ENCODE results near the gene GNAS.
A peak's percentile ranks its signal among the peaks of the same experiment; 100 is the strongest.

The GNAS gene

DNA sequence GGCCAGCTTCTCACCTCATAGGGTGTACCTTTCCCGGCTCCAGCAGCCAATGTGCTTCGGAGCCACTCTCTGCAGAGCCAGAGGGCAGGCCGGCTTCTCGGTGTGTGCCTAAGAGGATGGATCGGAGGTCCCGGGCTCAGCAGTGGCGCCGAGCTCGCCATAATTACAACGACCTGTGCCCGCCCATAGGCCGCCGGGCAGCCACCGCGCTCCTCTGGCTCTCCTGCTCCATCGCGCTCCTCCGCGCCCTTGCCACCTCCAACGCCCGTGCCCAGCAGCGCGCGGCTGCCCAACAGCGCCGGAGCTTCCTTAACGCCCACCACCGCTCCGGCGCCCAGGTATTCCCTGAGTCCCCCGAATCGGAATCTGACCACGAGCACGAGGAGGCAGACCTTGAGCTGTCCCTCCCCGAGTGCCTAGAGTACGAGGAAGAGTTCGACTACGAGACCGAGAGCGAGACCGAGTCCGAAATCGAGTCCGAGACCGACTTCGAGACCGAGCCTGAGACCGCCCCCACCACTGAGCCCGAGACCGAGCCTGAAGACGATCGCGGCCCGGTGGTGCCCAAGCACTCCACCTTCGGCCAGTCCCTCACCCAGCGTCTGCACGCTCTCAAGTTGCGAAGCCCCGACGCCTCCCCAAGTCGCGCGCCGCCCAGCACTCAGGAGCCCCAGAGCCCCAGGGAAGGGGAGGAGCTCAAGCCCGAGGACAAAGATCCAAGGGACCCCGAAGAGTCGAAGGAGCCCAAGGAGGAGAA lies 12.3 kb upstream of the GNAS start:
- Mint-ChIP-seq H3K4me1 (peaks cover 17% of the 10 kb centered on the region), H3K27me3 (peaks cover 63% of the 10 kb centered on the region), H3K36me3 (no peaks in the 10 kb centered on the region), H3K4me3 (no peak overlapping the region), H3K27ac (no peak overlapping the region), H3K9me3 (no peaks in the 10 kb centered on the region)
- no peak for ATAC-seq

DNA sequence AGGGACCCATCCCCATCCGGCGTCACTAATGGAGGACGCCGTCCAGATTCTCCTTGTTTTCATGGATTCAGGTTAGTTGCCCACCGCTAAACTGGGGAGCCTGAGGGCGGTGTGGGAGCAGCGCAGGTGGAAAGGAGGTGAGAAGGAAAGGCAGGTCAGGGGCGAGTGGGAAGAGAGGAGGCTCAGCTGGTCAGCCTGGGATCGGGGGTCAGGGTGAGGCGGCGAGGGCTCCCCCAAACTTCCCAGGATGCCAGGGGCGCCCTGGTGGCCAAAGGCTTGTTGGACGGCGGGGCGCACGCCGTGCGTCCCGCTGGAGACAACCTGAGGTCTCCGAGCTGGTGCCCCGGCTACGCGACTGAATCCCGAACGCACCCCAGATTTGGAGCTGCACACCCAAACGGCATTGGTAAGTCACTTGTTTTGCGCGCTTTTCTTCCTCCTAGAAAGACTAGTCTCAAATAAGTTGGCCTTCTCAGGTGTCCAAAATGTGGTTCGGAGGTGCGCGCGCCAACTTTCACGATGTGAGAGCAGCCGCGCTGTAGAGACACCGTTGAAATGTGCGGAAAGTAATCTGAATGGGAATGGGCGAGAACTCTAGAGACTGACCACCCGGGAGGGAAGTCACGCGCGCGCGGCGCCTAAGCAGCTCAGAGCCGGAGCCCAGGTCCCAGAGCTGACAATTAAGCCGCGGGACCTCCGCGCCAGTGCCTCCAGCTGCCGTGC lies 11.5 kb upstream of the GNAS start:
- Mint-ChIP-seq H3K4me1 (peaks cover 17% of the 10 kb centered on the region), H3K27me3 (peaks cover 64% of the 10 kb centered on the region), H3K27ac (no peak overlapping the region), H3K9me3 (no peaks in the 10 kb centered on the region), H3K4me3 (no peak overlapping the region), H3K36me3 (no peaks in the 10 kb centered on the region)
- no peak for ATAC-seq

DNA sequence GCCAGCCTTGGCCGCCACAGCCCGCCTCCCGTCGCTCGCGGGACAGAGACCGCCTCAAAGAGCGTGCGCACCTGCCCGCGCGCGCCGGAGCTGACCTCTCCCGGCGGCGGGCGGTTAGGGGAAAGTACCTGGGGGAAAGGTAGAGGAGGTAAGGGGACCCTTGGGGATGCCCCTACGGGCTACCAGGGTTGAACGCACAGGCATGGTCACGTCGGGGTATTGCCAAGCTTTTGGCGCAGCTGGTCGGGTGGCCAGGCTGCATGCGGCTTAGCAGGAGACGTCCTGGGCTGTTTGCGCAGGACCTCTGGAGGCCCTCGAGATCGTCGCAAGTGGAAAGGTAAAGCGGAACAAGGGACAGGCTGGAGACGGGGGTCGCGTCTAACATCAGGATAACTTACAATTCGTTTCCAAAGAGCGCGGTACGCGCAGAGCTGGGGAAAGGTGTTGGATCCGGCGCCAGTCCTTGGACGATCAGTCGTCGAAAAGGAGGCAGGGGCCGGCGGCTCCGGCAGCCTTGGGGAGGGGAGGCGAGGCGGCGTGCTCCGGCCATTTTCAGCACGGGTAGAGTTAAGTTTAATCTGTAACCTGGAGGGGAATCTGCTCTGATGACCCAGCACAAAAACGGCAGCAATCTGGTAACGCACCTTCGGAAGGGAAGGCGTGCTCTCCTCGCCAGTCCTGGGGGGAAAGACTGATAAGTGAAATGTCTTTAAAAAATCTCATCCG lies 10.8 kb upstream of the GNAS start:
- ATAC-seq, result no peak
- H3K27ac Mint-ChIP-seq, result no peak overlapping the region
- H3K27me3 Mint-ChIP-seq, result peaks cover 61% of the 10 kb centered on the region

DNA sequence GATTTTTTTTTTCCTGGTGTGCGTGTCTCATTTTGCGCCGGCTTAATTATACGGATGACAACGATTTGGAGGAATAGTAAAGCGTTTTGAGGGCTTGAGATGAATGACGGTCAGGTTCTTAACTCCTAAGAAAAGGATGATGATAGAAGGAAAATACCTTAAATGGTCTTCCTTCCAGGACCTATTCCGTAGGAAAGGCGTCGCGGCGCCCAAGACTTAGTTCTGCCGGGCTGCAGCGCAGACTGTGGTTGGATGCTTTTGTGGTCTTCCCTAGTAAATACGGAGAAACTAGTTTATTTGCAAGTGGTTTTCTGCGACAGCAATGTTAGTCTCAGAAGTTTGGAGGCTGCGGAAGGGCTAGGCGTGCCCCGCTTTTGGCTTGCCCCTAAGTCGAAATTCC lies 10.2 kb upstream of the GNAS start:
- Mint-ChIP-seq H3K27ac (no peak overlapping the region), H3K4me1 (peaks cover 21% of the 10 kb centered on the region), H3K27me3 (peaks cover 58% of the 10 kb centered on the region), H3K36me3 (no peaks in the 10 kb centered on the region), H3K4me3 (no peak overlapping the region), H3K9me3 (no peaks in the 10 kb centered on the region)
- no peak for ATAC-seq

More for the DNA sequence above, 10.8 kb upstream of the GNAS start:
- no peaks in the 10 kb centered on the region for H3K36me3 Mint-ChIP-seq
- no peak overlapping the region for H3K4me3 Mint-ChIP-seq
- no peaks in the 10 kb centered on the region for H3K9me3 Mint-ChIP-seq
- peaks cover 17% of the 10 kb centered on the region for H3K4me1 Mint-ChIP-seq

DNA sequence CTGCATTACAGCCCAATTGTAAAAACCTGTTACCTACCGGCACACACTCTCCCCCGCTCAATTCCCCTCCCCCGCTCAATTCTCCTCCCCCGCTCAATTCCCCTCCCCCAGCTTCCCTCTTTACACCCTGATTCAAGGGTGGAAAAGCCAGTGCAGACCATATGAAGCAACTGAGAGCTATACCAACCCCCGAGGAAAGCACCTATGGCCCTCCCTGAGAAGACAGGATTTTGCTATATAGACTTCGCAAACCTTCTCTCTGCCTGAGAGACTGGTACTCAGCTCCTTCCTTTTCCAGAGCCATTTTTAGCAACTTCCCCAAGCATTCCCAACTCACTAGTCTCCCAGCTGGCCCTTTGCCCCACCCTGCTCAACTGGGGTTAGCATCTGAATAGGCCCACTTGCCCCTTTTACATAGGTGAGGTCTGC lies 9.4 kb upstream of the GNAS start:
- Mint-ChIP-seq H3K4me1 (peaks cover 28% of the 10 kb centered on the region), H3K36me3 (no peaks in the 10 kb centered on the region), H3K4me3 (no peak overlapping the region), H3K27me3 (peaks cover 58% of the 10 kb centered on the region), H3K9me3 (no peaks in the 10 kb centered on the region), H3K27ac (no peak overlapping the region)
- no peak for ATAC-seq

DNA sequence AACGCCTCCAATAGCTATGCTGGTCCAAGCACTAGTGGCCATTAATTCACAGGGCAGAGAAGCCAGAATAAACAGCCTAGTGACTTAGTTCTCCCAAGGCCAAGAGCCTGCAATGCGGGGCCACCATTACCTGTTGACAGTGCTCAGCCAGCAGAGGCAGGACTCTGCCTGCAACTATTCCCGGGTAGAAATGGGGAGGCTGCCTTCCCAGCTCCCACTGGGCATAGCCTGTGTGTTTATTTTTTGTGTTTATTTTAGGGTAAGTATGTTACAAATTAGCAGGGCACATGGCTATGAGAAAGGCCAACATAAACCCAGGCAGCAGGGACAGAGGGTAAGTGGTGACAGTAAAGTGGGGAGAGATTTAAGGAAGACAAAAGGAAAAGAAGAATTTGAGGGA lies 6.8 kb upstream of the GNAS start:
- H3K4me1 Mint-ChIP-seq, result peaks cover 18% of the 10 kb centered on the region
- H3K27me3 Mint-ChIP-seq, result peaks cover 59% of the 10 kb centered on the region
- no peak for ATAC-seq
- H3K27ac Mint-ChIP-seq, result no peak overlapping the region
- no peaks in the 10 kb centered on the region for H3K36me3 Mint-ChIP-seq
- no peak overlapping the region for H3K4me3 Mint-ChIP-seq
- no peaks in the 10 kb centered on the region for H3K9me3 Mint-ChIP-seq

DNA sequence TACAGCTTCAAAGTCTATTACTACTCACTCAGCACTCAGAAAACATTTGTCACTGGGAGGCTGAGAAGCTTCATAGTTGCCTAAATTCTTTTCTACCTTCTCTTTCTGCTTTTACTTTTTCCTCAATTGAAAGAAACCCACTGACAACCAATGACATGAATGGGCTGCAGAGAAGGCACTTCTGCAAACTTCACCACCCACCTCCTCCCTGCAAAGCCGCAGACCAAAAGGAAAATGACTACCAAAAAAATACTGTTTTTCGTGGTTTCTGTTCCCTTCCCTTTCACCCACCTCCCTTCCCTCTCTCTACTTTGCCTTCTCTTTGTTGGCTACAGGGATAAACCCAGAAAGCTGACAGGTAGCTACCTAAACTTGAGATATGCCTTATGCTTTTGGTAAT lies 5.1 kb upstream of the GNAS start:
- Mint-ChIP-seq H3K9me3 (no peaks in the 10 kb centered on the region), H3K27me3 (peaks cover 62% of the 10 kb centered on the region), H3K4me3 (no peak overlapping the region), H3K27ac (no peak overlapping the region), H3K36me3 (no peaks in the 10 kb centered on the region), H3K4me1 (peaks cover 33% of the 10 kb centered on the region)
- ATAC-seq, result no peak

DNA sequence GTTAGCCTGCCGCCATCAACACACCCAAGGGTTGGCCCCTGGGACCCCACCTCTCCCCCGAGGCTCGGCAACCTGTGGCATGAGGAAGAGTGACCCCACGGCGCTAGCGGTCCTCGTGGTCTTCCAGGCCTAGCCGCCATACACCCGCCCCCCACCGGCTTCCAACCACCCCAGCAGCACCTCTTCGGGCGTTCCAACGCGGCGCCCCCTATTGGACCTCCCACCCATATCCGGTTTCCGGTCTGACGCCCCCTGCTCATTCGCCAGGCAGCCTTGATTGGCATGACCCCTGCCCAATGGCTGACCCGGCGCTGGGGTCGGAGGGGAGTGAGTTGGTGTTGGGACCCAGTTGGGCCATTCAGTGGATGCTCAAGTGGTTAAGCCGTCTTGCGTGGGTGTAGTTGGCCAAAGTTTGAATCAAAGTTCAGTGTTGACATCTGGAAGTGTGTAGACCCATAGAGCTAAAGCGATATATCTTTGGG lies 1.8 kb upstream of the GNAS start, which contains the start of gene GNAS-AS1:
Gene GNAS-AS1 (minus strand): TSS at position 210 of the 482 bp plus-strand sequence.
- H3K27me3 Mint-ChIP-seq, result peaks cover 64% of the 10 kb centered on the region
- H3K4me1 Mint-ChIP-seq, result peaks cover 38% of the 10 kb centered on the region
- H3K4me3 Mint-ChIP-seq, result peak within 1 kb of the TSS; percentile 87
- no peaks in the 10 kb centered on the region for H3K36me3 Mint-ChIP-seq
- peak within 1 kb of the TSS; percentile 35 for H3K27ac Mint-ChIP-seq
- ATAC-seq, result peak; percentile 79
- no peaks in the 10 kb centered on the region for H3K9me3 Mint-ChIP-seq

DNA sequence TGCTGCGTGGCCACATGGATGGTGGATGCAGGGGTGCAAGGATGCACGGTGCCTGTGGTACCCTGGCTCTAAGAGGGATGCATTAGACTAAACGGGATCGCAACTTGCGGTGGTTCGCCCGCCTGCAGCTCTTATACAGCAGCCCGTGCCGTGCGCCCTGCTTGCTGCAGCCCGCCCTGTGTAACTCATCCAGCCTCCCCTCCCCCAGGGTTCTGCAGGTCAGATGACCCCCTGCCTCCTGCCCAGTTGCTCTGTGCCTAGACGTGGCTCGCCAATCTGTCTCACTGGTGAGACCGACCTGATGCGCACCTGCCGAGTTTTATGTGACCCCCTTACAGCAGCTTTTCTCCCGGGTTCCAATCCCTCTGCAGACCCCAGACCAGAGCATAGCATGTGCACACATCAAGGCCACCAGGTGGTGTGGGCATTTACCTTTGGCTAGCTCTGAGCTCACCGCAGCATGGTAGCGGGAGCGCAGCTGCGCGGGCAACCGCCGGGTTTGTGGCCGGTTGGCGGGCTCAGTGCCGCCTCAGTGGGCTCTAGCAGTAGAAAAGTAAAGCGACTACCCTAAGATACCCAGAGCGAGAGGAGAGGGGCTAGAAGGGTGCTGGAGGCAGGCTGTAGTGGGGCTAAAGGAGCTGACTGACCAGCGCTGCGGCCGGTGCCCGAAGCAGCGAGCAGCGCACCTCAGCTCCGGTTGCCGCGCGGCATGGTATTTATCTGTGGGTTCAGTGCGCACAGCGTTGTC lies 1.1 kb upstream of the GNAS start:
- no peak for ATAC-seq
- H3K4me3 Mint-ChIP-seq, result peak overlapping the region; percentile 87
- no peaks in the 10 kb centered on the region for H3K9me3 Mint-ChIP-seq
- no peak overlapping the region for H3K27ac Mint-ChIP-seq
- H3K4me1 Mint-ChIP-seq, result peaks cover 44% of the 10 kb centered on the region
- no peaks in the 10 kb centered on the region for H3K36me3 Mint-ChIP-seq
- peaks cover 65% of the 10 kb centered on the region for H3K27me3 Mint-ChIP-seq

DNA sequence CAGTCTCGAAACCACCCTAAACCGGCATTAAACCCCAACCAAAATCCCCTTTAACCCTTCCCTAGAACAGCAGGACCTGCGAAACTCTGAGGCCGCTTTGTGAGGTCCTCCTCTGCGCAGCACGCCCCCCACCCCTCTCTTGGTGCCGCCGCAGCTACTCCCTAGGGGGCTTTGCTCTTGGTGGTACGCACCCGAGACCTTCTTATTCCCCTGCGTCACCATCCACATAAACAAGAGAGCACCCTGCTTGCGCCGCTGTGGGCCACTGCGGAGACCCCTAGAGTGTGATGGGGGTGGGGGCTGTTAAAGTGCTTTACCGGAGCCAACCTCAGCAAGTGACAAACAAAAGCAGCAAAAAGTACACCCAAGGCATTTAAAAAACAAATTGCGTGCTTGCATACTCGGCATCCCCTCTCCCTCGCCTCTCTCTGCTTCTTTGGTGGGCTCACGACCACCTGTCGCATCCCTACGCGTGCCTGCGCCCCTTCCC lies 502 bp upstream of the GNAS start:
- peak overlapping the region; percentile 43 for H3K27ac Mint-ChIP-seq

DNA sequence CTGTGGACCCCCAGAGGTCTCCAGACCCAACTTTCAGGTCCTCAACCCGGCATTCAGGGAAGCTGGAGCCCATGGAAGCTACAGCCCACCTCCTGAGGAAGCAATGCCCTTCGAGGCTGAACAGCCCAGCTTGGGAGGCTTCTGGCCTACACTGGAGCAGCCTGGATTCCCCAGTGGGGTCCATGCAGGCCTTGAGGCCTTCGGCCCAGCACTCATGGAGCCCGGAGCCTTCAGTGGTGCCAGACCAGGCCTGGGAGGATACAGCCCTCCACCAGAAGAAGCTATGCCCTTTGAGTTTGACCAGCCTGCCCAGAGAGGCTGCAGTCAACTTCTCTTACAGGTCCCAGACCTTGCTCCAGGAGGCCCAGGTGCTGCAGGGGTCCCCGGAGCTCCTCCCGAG lies 950 bp downstream of the GNAS start:
- ATAC-seq, result no peak
- H3K4me1 Mint-ChIP-seq, result peaks cover 33% of the 10 kb centered on the region
- no peaks in the 10 kb centered on the region for H3K36me3 Mint-ChIP-seq
- H3K9me3 Mint-ChIP-seq, result no peaks in the 10 kb centered on the region
- no peak overlapping the region for H3K4me3 Mint-ChIP-seq
- H3K27ac Mint-ChIP-seq, result no peak overlapping the region
- peaks cover 84% of the 10 kb centered on the region for H3K27me3 Mint-ChIP-seq

More for the DNA sequence above, 502 bp upstream of the GNAS start:
- peak overlapping the region; percentile 87 for H3K4me3 Mint-ChIP-seq
- no peaks in the 10 kb centered on the region for H3K36me3 Mint-ChIP-seq
- H3K9me3 Mint-ChIP-seq, result no peaks in the 10 kb centered on the region
- peaks cover 71% of the 10 kb centered on the region for H3K27me3 Mint-ChIP-seq
- peaks cover 42% of the 10 kb centered on the region for H3K4me1 Mint-ChIP-seq
- ATAC-seq, result no peak

DNA sequence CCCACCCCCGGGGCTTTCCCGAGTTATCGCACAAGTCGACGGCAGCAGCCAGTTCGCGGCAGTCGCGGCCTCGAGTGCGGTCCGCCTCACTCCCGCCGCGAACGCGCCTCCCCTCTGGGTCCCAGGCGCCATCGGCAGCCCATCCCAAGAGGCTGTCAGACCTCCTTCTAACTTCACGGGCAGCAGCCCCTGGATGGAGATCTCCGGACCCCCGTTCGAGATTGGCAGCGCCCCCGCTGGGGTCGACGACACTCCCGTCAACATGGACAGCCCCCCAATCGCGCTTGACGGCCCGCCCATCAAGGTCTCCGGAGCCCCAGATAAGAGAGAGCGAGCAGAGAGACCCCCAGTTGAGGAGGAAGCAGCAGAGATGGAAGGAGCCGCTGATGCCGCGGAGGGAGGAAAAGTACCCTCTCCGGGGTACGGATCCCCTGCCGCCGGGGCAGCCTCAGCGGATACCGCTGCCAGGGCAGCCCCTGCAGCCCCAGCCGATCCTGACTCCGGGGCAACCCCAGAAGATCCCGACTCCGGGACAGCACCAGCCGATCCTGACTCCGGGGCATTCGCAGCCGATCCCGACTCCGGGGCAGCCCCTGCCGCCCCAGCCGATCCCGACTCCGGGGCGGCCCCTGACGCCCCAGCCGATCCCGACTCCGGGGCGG lies 1.6 kb downstream of the GNAS start:
- no peak overlapping the region for H3K27ac Mint-ChIP-seq
- ATAC-seq, result no peak
- peak overlapping the region; percentile 50 for H3K4me3 Mint-ChIP-seq

DNA sequence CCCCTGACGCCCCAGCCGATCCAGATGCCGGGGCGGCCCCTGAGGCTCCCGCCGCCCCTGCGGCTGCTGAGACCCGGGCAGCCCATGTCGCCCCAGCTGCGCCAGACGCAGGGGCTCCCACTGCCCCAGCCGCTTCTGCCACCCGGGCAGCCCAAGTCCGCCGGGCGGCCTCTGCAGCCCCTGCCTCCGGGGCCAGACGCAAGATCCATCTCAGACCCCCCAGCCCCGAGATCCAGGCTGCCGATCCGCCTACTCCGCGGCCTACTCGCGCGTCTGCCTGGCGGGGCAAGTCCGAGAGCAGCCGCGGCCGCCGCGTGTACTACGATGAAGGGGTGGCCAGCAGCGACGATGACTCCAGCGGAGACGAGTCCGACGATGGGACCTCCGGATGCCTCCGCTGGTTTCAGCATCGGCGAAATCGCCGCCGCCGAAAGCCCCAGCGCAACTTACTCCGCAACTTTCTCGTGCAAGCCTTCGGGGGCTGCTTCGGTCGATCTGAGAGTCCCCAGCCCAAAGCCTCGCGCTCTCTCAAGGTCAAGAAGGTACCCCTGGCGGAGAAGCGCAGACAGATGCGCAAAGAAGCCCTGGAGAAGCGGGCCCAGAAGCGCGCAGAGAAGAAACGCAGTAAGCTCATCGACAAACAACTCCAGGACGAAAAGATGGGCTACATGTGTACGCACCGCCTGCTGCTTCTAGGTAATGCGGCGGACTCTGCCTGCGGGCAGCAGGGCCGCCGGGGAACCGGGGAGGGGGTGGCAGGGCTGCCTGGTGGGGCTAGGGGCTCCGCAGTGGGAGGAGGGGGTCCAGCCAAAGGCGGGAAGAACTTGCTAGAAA lies 2.3 kb downstream of the GNAS start:
- H3K36me3 Mint-ChIP-seq, result no peaks in the 10 kb centered on the region
- ATAC-seq, result no peak
- peak overlapping the region; percentile 44 for H3K4me3 Mint-ChIP-seq
- peaks cover 86% of the 10 kb centered on the region for H3K27me3 Mint-ChIP-seq
- no peaks in the 10 kb centered on the region for H3K9me3 Mint-ChIP-seq
- no peak overlapping the region for H3K27ac Mint-ChIP-seq
- peaks cover 33% of the 10 kb centered on the region for H3K4me1 Mint-ChIP-seq

More for the DNA sequence above, 1.6 kb downstream of the GNAS start:
- Mint-ChIP-seq H3K4me1 (peaks cover 33% of the 10 kb centered on the region), H3K27me3 (peaks cover 91% of the 10 kb centered on the region), H3K9me3 (no peaks in the 10 kb centered on the region), H3K36me3 (no peaks in the 10 kb centered on the region)

All from stimulated activated memory B cell treated with anti-CD40 and anti-IgM and Interleukin-4, amounts not matched to agents 10 μg/mL and 1 μg/mL and 100 μg/mL, for 72 hours (primary cell).